NCI-H128 (cell line): ENCODE results near the gene BTF3L4.

Experiments
- DNase-seq: peaks from one replicate; lab custom pipeline; 2025; ENCODE audit not compliant: unreplicated experiment; lab: John Stamatoyannopoulos, UW

The BTF3L4 gene

GRCh38 chr1:52122384-52122783 lies 66.3 kb downstream of the BTF3L4 start:
- DNase-seq, result no peak

DNA sequence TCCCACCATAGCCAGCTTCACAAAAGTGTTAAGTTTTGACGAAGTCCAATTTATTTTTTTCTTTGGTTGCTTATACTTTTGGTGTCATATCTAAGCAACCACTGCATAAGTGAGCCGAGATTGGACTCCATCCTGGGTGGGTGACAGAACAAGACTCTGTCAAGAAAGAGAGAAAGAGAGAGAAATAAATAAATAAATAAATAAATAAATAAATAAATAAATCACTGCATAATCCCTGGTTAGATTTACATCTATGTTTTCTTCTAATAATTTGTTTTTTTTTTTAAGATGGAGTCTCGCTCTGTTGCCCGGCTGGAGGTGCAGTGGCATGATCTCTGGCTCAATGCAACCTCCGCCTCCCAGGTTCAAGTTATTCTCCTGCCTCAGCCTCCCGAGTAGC lies 67.5 kb downstream of the BTF3L4 start:
- DNase-seq, result no peak

DNA sequence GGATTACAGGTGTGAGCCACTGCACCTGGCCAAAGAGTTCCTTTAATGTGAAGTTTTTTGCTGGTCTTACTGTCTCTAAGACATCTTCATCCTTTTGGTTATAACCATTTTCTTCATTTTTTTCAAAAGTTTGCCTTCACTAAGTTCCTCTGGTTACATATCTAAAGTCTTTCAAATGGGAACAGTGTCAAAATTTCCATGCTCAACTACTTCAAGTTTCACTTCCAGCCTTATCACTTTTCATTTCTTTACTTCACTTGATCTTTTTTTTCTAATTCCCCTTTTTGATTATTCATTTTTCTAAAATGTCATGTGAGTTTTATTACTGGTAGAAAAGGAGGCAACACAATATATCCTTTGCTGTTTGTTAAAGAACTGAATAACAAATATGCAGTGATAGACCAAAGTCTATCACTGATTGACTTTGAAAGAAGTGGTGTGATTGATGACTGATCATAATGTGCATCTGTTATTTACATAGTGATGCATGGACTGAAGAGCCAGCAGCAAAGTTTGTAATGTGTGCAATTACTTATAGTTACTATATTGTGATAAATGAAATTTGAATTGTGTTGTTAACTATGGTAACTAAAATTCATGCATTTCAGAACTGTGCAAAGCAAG lies 69.8 kb downstream of the BTF3L4 start:
- no peak for DNase-seq

DNA sequence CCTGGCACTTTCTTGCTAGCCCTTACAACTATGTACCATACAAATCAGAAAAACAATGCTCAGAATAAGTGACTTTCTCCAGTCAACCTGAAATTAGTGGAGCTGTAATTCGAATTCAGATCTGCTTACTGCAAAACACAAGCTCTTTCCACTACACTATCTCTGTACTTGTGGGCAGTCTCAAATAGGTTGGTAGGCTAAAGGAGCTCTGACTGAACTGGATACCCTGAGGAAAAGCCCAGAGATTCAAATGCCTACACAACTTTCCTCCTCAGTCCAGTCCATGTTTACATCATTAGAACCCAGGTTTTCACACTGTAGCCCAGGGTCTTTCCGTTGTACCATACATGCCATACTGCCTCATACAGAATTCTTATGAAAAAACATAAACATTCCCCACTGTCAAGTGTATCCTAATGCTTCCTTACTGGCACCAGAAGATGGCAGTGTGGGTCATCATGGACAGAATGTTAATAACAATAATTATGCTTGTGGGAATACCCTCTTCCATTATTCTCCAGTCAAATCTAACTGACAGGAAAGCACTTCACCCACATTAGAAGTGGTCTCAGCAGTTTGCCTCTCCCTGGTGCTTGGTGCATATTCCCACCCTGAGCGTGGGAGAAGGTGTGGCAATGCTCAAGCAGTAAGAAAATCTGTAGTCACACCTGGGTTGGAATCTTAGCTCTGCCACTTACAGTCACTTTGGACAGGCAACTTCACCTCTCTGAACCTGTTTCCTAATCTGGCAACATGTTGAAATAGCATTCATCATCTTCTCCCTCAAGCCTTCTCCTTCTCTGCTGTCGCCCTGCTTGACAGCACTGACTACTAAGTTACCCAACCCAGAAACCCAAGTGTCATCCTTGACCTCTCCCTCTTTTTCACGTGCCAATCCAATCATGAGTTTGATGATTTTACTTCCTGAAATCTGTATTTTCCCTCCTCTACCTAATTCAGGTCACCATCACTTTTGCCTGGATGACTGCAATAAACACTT lies 71.4 kb downstream of the BTF3L4 start:
- peak; percentile 34 for DNase-seq

GRCh38 chr1:52139817-52140540 lies 83.9 kb downstream of the BTF3L4 start:
- DNase-seq, result no peak
